Ovary (tissue), 9 donors: Measurements from ENCODE around the gene MSI2. TPM values are rescaled to one million over a fixed set of nuclear protein-coding genes. Genes with fewer than 3 reads are reported as not detected.

Source experiments
- DNase-seq, 5 donors: peaks; one replicate each; pipeline ENCODE4 v3.0.0-alpha.2; 2019 to 2020
- H3K27ac ChIP-seq, 2 donors: fragments of 200-600 bp; one replicate each; pipeline versions ENCODE4 v1.5.1 to v1.8.0; 2019 to 2022
- H3K27me3 ChIP-seq: fragments of 200-600 bp; one replicate; pipeline ENCODE4 v1.8.0; 2022
- H3K36me3 ChIP-seq: fragments of 200-600 bp; sonication (generic); one replicate; pipeline ENCODE4 v1.5.1; 2019
- H3K4me1 ChIP-seq: one replicate; pipeline ENCODE4 v1.8.1; 2013; ENCODE audit warnings: mild to moderate bottlenecking, moderate library complexity; ENCODE audit not compliant: insufficient read depth
- H3K4me3 ChIP-seq: fragments of 200-600 bp; sonication (generic); one replicate; pipeline ENCODE4 v1.5.1; 2017
- H3K9me3 ChIP-seq, 2 donors: fragments of 200-600 bp in 1 of 2; sonication (generic) in 1 of 2; one replicate each; pipeline versions ENCODE4 v1.5.1 to v1.8.1; 2013 to 2019; ENCODE audit warnings: mild to moderate bottlenecking in 1 of 2, moderate library complexity in 1 of 2
- CTCF ChIP-seq, 3 donors: fragments of 450-650 bp in 2 of 3; fragments of 200-600 bp in 1 of 3; IDR thresholded peaks; one replicate each; pipeline versions ENCODE4 v1.5.1 to v1.8.0; 2016 to 2022; ENCODE audit warnings: antibody characterized with exemption in 3 of 3, mild to moderate bottlenecking in 1 of 3
- EP300 ChIP-seq: sonication (generic); formaldehyde crosslinking; IDR thresholded peaks from one replicate; pipeline ENCODE4 v1.6.1; 2017; ENCODE audit warnings: antibody characterized with exemption
- POLR2A ChIP-seq: fragments of 450-650 bp; IDR thresholded peaks from one replicate; pipeline ENCODE4 v1.6.1; 2017; ENCODE audit warnings: antibody characterized with exemption, mild to moderate bottlenecking, moderate library complexity
- WGBS, 3 donors: extraction: QIAGEN DNeasy Blood & Tissue Kit in 1 of 3; methylation state at CpG; one replicate each; pipeline versions ENCODE4 v1.1.5 to v1.1.7; 2013 to 2017; 5-methylcytosine and 5-hydroxymethylcytosine counted together
- intact Hi-C, 4 donors: fragments of 100-400 bp; cut with DNase I; formaldehyde crosslinking; loops; one replicate each; pipeline versions ENCODE4 v1.11.0 to v1.15.1; 2022 to 2023
- polyA plus RNA-seq, 2 donors: library from polyadenylated mRNA; stranded (reverse); fragments of 200-250 nt in 1 of 2; fragments of 350-450 nt in 1 of 2; fragmentation: Illumina TruSeq in 1 of 2; extraction: RNeasy Lipid Tissue Mini Kit (QIAGEN cat#74804) in 1 of 2; gene quantifications; one replicate each; pipeline ENCODE4 v1.2.3, GENCODE V29; 2013 to 2014
- total RNA-seq, 7 donors: library from RNA; depleted of rRNA in 2 of 7; stranded (reverse); fragments of >200 nt in 2 of 7; fragmentation: NEBNext Ultra II Directional in 3 of 7; extraction: Animal tissue kit (Norgen Biotek cat#: 25700) in 3 of 7; gene quantifications; one replicate each; pipeline versions ENCODE4 v1.1.0 to v1.2.4, GENCODE V29; 2016 to 2023
- donor health status: DM: no; HTN: no; CAD: no; lungs with moderate emphysema.
- donor health status: DM: no; HTN: no; CAD: no.
- donor health status: Bipolar disorder and iron deficiency.
- donor health status: DM: yes; HTN: yes; CAD: no.
- donor health status: DM: no; HTN: no; CAD: no.
- donor health status: DM: yes; HTN: yes; CAD: no.

The MSI2 gene
- total and polyA plus RNA-seq, 9 donors: 43.1 to 199 (median 120) TPM

GRCh38 chr17:57418463-57419246, 162.3 kb downstream of the MSI2 start:
- no peaks in the 10 kb centered on the region for H3K27me3 ChIP-seq
- no peak overlapping the region for H3K27ac ChIP-seq
- H3K36me3 ChIP-seq: no peaks in the 10 kb centered on the region
- DNase-seq: no peak
- TF ChIP-seq CTCF (IDR thresholded peaks at IDR 0.05) (no peak), POLR2A (no peak), EP300 (no peak)
- 70 to 84% (median 71%) methylated on average over 7 of the region's 7 CpGs for WGBS, 3 donors
- intact Hi-C loops: loop anchor here in 1 of 4 donors (10.0 kb wide), 1 partner anchor 174 kb away; no protein-coding TSS in a partner anchor
- peaks cover 9% of the 10 kb centered on the region for H3K4me1 ChIP-seq
- no peaks in the 10 kb centered on the region for H3K9me3 ChIP-seq
- H3K4me3 ChIP-seq: no peak overlapping the region

DNA sequence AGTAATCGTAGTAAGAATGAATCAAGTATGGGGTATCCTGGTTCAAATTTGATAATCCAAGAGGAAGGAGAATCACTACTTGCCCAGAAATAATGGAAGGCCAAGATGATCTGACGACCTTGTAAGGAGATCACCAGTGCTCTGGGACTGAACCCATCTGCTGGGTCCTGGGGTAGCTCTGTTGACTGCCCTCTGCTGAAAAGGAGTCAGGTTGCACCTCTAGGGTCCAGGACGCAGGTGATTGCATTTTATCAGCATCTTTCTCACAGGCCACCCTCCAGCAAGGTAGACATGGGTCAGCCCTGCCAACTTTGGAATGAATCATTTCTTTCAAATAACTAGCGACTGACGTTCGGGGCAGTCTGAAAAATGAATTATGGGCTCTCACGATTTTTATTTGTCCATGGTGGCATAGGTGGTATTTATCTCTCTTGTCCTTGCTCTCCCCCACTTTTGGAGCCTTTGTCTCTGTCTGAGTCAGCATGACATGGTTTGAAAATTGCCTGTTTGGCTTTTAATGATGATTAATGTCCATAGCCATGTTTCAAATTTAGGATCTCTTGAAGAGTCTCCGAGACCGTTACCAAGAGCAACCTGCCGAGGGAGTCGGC, 163.7 kb downstream of the MSI2 start:
- Histone ChIP-seq H3K9me3 (no peaks in the 10 kb centered on the region), H3K4me1 (peaks cover 5% of the 10 kb centered on the region), H3K27ac (no peak overlapping the region), H3K27me3 (no peaks in the 10 kb centered on the region), H3K36me3 (no peaks in the 10 kb centered on the region), H3K4me3 (no peak overlapping the region)
- no peak for TF ChIP-seq EP300
- no peak for TF ChIP-seq POLR2A
- no peak for TF ChIP-seq CTCF (IDR thresholded peaks at IDR 0.05)
- 89 to 95% (median 93%) methylated on average over 11 of the region's 11 CpGs for WGBS, 3 donors
- DNase-seq: no peak
- intact Hi-C loops: loop anchor here in 1 of 4 donors (10.0 kb wide), 1 partner anchor 175 kb away; no protein-coding TSS in a partner anchor

DNA sequence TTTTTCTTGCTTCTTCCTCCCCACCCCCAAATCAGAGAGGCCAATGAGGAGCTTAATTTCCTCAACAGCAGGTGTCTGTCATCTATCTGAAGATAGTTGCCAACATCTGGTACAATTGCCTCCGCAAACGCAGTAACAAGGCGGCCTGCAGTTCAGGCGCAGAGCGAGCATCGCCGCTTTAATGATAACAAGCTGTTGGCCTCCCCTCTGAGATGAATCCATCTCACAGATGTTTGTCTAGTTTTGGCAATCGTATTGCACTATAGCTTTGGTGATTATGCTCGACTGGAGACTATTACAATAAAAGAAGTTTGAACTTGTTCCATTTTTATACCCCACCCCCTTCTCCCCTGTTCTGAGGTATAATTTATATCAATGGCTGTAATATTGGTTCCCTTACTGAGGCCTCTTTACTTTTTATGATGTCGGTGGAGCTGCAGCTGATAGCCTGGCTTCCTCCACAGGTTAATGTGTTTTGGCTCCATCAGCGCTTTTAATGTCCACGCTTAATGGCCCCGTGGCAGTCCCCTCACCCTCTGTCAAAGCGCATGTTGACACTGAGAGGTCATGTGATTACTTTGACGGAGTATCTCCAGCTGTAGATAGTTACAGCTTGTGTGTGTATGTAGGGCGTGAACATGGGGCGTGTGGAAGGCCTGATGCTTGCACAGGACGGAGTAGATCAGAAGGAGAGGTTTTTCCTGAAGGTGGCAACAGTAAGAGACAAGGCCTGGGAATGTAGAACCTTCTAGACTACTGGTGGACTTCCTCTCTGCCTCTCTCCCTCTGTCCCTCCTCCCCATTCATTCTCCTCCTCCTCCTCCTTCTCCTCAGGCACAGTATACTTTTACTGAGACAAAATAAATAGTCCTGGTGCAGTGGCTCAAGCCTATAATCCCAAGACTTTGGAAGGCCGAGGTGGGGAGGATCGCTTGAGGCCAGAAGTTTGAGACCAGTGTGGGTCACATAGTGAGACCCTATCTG, 164.7 kb downstream of the MSI2 start:
- DNase-seq: no peak
- H3K4me1 ChIP-seq: peaks cover 5% of the 10 kb centered on the region
- 65 to 75% (median 70%) methylated on average over 20 of the region's 20 CpGs for WGBS, 3 donors
- H3K4me3 ChIP-seq: no peak overlapping the region
- no peaks in the 10 kb centered on the region for H3K9me3 ChIP-seq
- intact Hi-C loops: no loop called here
- H3K27me3 ChIP-seq: no peaks in the 10 kb centered on the region
- TF ChIP-seq EP300 (no peak), POLR2A (no peak), CTCF (IDR thresholded peaks at IDR 0.05) (no peak)
- no peaks in the 10 kb centered on the region for H3K36me3 ChIP-seq
- no peak overlapping the region for H3K27ac ChIP-seq

- H3K27me3 ChIP-seq: no peaks in the 10 kb centered on the region
- no peak overlapping the region for H3K4me3 ChIP-seq
- no peak for DNase-seq
- H3K9me3 ChIP-seq: no peaks in the 10 kb centered on the region
- 86 to 91% (median 87%) methylated on average over 9 of the region's 9 CpGs for WGBS, 3 donors
- H3K4me1 ChIP-seq: peaks cover 1% of the 10 kb centered on the region
- no peak overlapping the region for H3K27ac ChIP-seq
- no peaks in the 10 kb centered on the region for H3K36me3 ChIP-seq
- intact Hi-C loops: no loop called here
- no peak for TF ChIP-seq CTCF (IDR thresholded peaks at IDR 0.05)
- TF ChIP-seq POLR2A: no peak
- TF ChIP-seq EP300: no peak
Measured at GRCh38 chr17:57422574-57423164, 166.3 kb downstream of the MSI2 start.
